Stimulated activated naive CD8-positive, alpha-beta T cell treated with anti-CD3 and anti-CD28 coated beads, Interleukin-15, Interleukin-2, amounts not matched to agents 100 ng/mL and 50 ng/mL, for 24 hours (primary cell): ENCODE results near the gene IL32.

Experiments used
- H3K27ac Mint-ChIP-seq: one replicate; pipeline ENCODE4 v1.8.0; 2021; ENCODE audit warnings: mild to moderate bottlenecking, mixed read lengths
- H3K27me3 Mint-ChIP-seq: one replicate; pipeline ENCODE4 v1.8.0; 2021; ENCODE audit warnings: mixed read lengths
- H3K36me3 Mint-ChIP-seq: one replicate; pipeline ENCODE4 v1.8.0; 2021; ENCODE audit warnings: low read depth, mixed read lengths
- H3K4me1 Mint-ChIP-seq: one replicate; pipeline ENCODE4 v1.8.0; 2021; ENCODE audit warnings: low read depth, mixed read lengths
- H3K4me3 Mint-ChIP-seq: one replicate; pipeline ENCODE4 v1.8.0; 2021; ENCODE audit warnings: mild to moderate bottlenecking, mixed read lengths
- H3K9me3 Mint-ChIP-seq: one replicate; pipeline ENCODE4 v1.8.0; 2021; ENCODE audit warnings: mixed read lengths

The IL32 gene

GRCh38 chr16:3025032-3026002 lies 40.1 kb upstream of the IL32 start:
- H3K4me3 Mint-ChIP-seq: peak overlapping the region; percentile 85

GRCh38 chr16:3026003-3026378 lies 39.4 kb upstream of the IL32 start:
- Mint-ChIP-seq H3K4me1 (peaks cover 48% of the 10 kb centered on the region), H3K27me3 (peaks cover 21% of the 10 kb centered on the region), H3K9me3 (no peaks in the 10 kb centered on the region), H3K4me3 (no peak overlapping the region), H3K36me3 (peaks cover 19% of the 10 kb centered on the region), H3K27ac (no peak overlapping the region)

More at GRCh38 chr16:3025032-3026002, 40.1 kb upstream of the IL32 start:
- Mint-ChIP-seq H3K27ac (no peak overlapping the region), H3K4me1 (peaks cover 53% of the 10 kb centered on the region), H3K27me3 (peaks cover 15% of the 10 kb centered on the region), H3K36me3 (peaks cover 19% of the 10 kb centered on the region), H3K9me3 (no peaks in the 10 kb centered on the region)

- H3K27ac Mint-ChIP-seq: no peak overlapping the region
- H3K27me3 Mint-ChIP-seq: peaks cover 26% of the 10 kb centered on the region
- no peak overlapping the region for H3K4me3 Mint-ChIP-seq
- H3K9me3 Mint-ChIP-seq: no peaks in the 10 kb centered on the region
- peaks cover 41% of the 10 kb centered on the region for H3K4me1 Mint-ChIP-seq
- H3K36me3 Mint-ChIP-seq: peaks cover 19% of the 10 kb centered on the region
Observed at GRCh38 chr16:3026609-3027488, 38.6 kb upstream of the IL32 start.

- Mint-ChIP-seq H3K27ac (no peak overlapping the region), H3K36me3 (peaks cover 19% of the 10 kb centered on the region), H3K9me3 (no peaks in the 10 kb centered on the region), H3K27me3 (peaks cover 30% of the 10 kb centered on the region), H3K4me3 (no peak overlapping the region), H3K4me1 (peaks cover 35% of the 10 kb centered on the region)
Observed at GRCh38 chr16:3027489-3027795, 38.0 kb upstream of the IL32 start.

GRCh38 chr16:3027983-3028715 lies 37.3 kb upstream of the IL32 start:
- Mint-ChIP-seq H3K9me3 (no peaks in the 10 kb centered on the region), H3K4me1 (peaks cover 28% of the 10 kb centered on the region), H3K27ac (no peak overlapping the region), H3K27me3 (peaks cover 37% of the 10 kb centered on the region), H3K36me3 (peaks cover 19% of the 10 kb centered on the region), H3K4me3 (no peak overlapping the region)

GRCh38 chr16:3028716-3029319 lies 36.6 kb upstream of the IL32 start:
- H3K27ac Mint-ChIP-seq: no peak overlapping the region
- H3K27me3 Mint-ChIP-seq: peaks cover 44% of the 10 kb centered on the region
- peaks cover 22% of the 10 kb centered on the region for H3K4me1 Mint-ChIP-seq
- H3K9me3 Mint-ChIP-seq: no peaks in the 10 kb centered on the region
- peaks cover 19% of the 10 kb centered on the region for H3K36me3 Mint-ChIP-seq
- peak overlapping the region; percentile 59 for H3K4me3 Mint-ChIP-seq

- peaks cover 18% of the 10 kb centered on the region for H3K4me1 Mint-ChIP-seq
- H3K36me3 Mint-ChIP-seq: peaks cover 15% of the 10 kb centered on the region
- H3K27ac Mint-ChIP-seq: no peak overlapping the region
- H3K4me3 Mint-ChIP-seq: peak overlapping the region; percentile 59
- H3K9me3 Mint-ChIP-seq: no peaks in the 10 kb centered on the region
- peaks cover 50% of the 10 kb centered on the region for H3K27me3 Mint-ChIP-seq
Observed at GRCh38 chr16:3029491-3030221, 35.8 kb upstream of the IL32 start.

GRCh38 chr16:3030222-3031212 lies 34.9 kb upstream of the IL32 start:
- H3K27ac Mint-ChIP-seq: no peak overlapping the region

GRCh38 chr16:3032624-3033023 lies 32.8 kb upstream of the IL32 start:
- H3K9me3 Mint-ChIP-seq: no peaks in the 10 kb centered on the region
- H3K27me3 Mint-ChIP-seq: peaks cover 68% of the 10 kb centered on the region
- H3K4me1 Mint-ChIP-seq: peaks cover 22% of the 10 kb centered on the region
- H3K36me3 Mint-ChIP-seq: no peaks in the 10 kb centered on the region
- no peak overlapping the region for H3K4me3 Mint-ChIP-seq
- H3K27ac Mint-ChIP-seq: no peak overlapping the region

More at GRCh38 chr16:3030222-3031212, 34.9 kb upstream of the IL32 start:
- Mint-ChIP-seq H3K4me3 (peak overlapping the region; percentile 45), H3K27me3 (peaks cover 55% of the 10 kb centered on the region), H3K9me3 (no peaks in the 10 kb centered on the region), H3K4me1 (peaks cover 18% of the 10 kb centered on the region), H3K36me3 (peaks cover 15% of the 10 kb centered on the region)

GRCh38 chr16:3035289-3035971 lies 30.0 kb upstream of the IL32 start:
- Mint-ChIP-seq H3K4me1 (peaks cover 8% of the 10 kb centered on the region), H3K4me3 (no peak overlapping the region), H3K36me3 (no peaks in the 10 kb centered on the region), H3K27me3 (peaks cover 74% of the 10 kb centered on the region), H3K9me3 (no peaks in the 10 kb centered on the region), H3K27ac (no peak overlapping the region)

GRCh38 chr16:3035972-3036725 lies 29.3 kb upstream of the IL32 start:
- H3K9me3 Mint-ChIP-seq: no peaks in the 10 kb centered on the region
- no peaks in the 10 kb centered on the region for H3K36me3 Mint-ChIP-seq
- H3K27ac Mint-ChIP-seq: no peak overlapping the region
- H3K4me3 Mint-ChIP-seq: no peak overlapping the region
- peaks cover 8% of the 10 kb centered on the region for H3K4me1 Mint-ChIP-seq
- H3K27me3 Mint-ChIP-seq: peaks cover 69% of the 10 kb centered on the region

- Mint-ChIP-seq H3K4me1 (peaks cover 8% of the 10 kb centered on the region), H3K4me3 (peak within 1 kb of the TSS; percentile 20), H3K27ac (no peak within 1 kb of the TSS), H3K36me3 (no peaks in the 10 kb centered on the region), H3K9me3 (no peaks in the 10 kb centered on the region), H3K27me3 (peaks cover 65% of the 10 kb centered on the region)
Observed at GRCh38 chr16:3036726-3037315, 28.6 kb upstream of the IL32 start, which contains the start of gene BICDL2. TSS of gene BICDL2 (minus strand) at chr16:3036944. CDS start at chr16:3035496, 1,448 bp downstream.
